GM15510 (cell line): ENCODE measurements around the gene UBC.

Experiments used
- POLR2A ChIP-seq: IDR thresholded peaks from 3 replicates; pipeline ENCODE4 v1.6.1; 2011; ENCODE audit warnings: borderline replicate concordance; ENCODE audit not compliant: insufficient read length; ENCODE audit errors: extremely low read depth

The UBC gene

DNA sequence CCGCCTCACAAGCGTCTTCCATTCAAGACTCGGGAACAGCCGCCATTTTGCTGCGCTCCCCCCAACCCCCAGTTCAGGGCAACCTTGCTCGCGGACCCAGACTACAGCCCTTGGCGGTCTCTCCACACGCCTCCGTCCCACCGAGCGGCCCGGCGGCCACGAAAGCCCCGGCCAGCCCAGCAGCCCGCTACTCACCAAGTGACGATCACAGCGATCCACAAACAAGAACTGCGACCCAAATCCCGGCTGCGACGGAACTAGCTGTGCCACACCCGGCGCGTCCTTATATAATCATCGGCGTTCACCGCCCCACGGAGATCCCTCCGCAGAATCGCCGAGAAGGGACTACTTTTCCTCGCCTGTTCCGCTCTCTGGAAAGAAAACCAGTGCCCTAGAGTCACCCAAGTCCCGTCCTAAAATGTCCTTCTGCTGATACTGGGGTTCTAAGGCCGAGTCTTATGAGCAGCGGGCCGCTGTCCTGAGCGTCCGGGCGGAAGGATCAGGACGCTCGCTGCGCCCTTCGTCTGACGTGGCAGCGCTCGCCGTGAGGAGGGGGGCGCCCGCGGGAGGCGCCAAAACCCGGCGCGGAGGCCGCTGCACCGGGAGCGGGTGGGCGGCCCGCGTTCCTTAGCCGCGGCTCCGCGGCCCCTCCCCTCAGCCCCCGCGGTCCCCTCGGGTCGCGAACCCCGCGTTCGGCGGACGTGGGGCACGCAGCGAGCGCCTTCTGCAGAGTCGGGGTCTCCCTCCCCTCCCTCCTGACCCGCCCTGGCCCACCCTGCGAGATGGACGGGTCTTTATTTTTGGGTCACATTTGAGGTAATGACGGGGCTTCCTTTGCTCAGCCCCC, at the start of gene UBC:
TSS of gene UBC (minus strand) at position 259 of the 847 bp plus-strand sequence. CDS start 879 bp downstream, outside the sequence.
- peak; percentile 100 for TF ChIP-seq POLR2A

DNA sequence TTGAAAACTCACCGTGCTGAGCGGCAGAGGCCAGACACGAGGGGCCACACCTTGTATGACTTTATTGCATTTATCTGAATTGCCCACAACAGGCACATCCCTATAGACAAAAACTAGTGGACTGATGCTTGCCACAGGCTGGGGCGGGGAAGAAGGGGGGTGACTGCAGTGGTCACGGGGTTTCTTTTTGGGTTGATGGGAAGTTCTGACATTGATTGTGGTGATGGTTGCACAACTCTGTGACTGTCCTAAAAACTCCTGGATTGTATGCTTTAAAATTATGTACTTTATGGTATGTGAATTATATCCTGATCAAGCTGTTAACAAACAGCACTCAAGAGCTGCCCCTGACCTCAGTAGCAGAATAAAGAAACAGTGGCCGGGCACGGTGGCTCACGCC, 48.8 kb upstream of the UBC start:
- no peak for TF ChIP-seq POLR2A

DNA sequence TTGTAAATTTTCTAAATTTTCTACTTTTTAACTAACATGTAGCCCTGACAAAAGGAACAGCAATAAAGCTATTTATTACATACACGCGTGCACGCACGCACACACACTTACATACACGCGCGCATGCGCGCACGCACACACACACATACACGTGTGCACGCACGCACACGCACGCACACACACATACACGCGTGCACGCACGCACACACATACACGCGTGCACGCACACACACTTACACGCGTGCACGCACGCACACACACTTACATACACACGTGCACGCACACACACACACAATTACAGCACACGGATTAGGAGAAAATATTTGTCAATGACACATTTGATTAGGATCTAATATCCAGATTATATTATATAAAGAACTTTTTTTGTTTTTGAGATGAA, 46.6 kb upstream of the UBC start:
- TF ChIP-seq POLR2A = no peak

DNA sequence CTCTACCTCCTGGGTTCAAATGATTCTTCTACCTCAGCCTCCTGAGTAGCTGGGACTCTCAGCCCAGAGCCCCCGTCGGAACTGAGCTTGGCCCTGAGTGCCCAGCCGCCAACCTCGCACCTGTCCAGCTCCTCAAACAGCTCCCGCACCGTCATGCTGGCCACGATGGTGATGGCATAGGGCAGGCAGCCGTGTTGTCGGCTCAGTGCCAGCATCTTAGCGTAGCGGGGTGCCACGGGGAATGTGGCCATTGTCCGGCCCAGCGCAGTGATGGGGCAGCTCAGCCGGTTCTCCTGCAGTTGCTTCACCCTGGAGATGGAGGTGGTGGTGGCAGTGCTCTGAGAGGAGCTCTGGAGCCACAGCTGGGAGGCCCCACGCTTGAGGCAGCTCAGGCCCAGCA, 42.1 kb upstream of the UBC start:
- no peak for TF ChIP-seq POLR2A

DNA sequence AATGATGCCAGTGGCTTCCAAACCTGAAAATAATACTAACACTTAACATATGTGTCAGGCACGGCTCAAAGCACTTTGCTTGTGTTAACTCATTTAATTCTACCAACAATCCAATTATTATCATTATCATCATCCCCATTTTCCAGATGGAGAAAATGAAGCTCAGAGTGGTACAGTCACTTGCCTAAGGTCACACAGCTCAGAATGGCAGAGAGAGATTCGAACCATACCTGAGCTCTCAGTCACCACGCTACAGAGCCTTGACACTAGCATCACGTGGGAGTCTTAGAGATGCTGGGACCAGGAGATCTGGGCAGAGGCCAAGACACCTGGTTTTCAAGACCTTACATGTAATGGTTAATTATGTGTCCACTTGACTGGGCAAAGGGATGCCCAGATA, 40.3 kb upstream of the UBC start:
- no peak for TF ChIP-seq POLR2A

DNA sequence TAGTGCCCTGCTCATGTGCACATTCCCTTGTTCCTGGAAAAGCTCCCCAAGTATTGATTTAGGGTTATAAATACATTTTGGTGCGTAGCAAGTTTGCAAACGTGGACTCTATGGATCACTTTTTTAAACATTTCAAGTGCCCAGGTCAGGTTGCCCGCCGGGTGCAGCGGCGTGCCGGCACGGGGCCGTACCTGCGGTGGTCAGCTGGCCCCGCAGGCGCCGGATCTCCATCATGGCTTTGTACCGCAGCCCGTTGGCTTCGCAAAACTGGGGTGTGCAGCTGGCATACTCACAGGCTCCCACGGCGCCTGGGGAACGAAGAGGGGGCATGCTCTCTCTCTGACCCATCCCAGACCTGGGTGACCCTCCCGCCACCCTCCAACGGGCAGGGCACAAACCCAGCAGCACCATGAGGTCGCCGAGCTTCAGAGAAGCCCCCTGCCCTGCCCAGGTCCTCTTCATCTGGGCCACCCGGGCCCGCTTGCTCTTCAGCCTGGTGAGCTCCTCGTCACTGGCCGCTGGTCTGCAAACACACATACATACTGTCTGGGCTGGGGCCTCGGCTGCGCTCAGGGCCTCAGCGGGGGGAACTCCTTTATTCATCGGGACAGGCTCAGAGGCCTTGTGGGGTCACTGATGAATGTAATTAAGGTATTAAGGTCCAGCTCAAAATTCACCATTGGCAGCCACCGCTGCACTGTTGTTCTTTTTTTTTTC, 39.4 kb upstream of the UBC start:
- no peak for TF ChIP-seq POLR2A

DNA sequence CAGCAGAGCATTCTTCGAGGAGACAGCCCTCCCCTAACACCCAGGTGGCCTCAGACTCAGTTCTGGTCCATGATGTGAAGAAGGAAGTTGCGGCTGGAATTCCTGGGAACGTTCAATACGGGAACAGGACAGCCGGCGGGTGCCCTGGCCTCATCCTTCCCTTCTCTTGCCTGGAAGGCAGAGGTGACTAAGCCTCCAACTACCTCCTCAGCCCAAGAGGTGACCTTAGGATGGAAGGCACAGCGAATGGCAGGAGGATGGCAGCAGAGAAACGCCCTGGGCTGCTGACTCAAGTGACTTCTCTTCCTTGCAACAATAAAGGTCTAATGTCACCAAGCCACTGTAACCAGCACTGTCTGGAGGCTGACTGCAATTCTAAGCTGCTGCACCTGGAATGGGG, 38.4 kb upstream of the UBC start:
- TF ChIP-seq POLR2A = no peak

DNA sequence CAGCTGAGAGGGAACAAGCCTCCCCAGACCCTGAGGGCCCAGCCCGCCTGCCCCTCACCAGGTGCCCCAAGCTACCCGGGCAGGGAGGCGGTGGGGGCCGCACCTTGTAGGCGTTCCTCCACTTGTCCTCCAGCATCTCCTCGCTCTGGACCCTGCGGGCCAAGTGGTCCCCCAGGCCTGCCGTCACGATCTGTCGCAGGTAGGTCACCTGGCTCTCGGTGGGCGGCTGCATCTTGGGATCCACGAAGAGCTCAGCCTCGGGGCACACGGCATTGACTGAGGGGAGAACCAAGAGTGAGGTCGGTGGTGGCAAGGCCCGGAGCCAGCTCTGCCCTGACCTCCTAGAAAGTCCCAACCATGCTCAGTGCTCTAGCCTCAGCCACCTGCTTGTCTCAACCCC, 37.8 kb upstream of the UBC start:
- TF ChIP-seq POLR2A = no peak

DNA sequence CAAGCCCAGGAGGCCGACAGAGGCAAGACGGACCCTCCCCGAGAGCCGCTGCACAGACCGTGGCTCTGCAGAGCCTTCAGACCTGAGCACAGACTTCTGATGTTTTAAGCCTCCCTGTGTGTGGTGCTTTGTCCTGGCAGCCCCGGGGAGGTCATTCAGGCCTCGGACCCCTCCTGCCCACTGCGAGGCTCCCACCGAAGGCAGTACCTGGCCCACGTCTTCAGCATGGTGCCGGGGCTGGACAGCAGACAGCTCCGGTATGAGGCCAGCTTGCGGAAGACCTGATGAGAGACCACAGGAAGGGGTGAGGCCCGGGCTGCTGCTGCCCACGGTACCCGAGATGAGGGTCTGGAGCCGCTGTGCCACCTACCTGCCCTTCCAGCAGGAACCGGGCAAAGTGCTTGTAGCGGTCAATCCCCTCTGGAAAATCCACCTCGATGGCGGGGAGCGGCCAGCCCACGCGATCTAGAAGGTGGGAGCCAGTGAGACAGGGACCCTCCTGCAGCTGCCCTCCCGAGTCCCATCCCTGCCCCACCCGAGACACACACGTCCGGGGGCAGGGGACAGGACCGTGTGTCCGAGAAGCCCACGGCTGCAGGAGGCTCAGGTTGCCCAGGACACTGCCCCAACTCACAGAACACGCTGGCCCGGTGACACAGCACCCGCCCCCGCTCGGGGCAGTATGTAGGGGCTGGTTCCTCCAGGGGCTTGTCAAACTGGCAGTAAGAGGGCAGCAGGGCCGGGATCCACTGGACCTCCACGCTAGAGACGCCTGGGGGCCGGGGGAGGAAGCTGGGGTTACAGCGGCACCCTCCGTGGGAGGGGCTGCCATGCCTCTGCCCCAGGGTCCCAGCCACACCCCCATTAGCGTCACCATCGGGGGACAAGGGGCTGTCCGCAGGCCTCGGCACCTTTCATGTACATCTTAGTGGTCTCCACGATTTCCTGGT, 35.6 kb upstream of the UBC start:
- TF ChIP-seq POLR2A = no peak

DNA sequence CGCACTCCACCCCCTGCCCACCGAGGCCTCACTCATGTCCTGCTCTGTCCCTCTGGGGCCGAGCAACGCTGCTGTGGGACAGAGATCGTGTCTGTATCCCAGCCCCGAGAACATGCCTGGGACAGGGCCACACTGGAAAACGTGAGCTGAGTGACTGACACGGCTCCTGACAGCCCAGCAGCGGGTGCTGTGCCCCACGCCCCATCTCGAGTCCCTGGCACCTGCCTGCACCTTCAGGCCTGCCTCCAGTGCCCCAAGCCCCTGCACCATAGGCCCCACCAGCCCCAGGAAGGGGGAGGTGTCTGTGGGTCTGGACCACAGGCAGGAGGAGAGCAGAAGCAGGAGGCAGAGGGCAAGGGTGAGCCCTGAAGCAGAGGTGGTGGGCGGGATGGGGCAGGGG, 34.6 kb upstream of the UBC start:
- TF ChIP-seq POLR2A = no peak

DNA sequence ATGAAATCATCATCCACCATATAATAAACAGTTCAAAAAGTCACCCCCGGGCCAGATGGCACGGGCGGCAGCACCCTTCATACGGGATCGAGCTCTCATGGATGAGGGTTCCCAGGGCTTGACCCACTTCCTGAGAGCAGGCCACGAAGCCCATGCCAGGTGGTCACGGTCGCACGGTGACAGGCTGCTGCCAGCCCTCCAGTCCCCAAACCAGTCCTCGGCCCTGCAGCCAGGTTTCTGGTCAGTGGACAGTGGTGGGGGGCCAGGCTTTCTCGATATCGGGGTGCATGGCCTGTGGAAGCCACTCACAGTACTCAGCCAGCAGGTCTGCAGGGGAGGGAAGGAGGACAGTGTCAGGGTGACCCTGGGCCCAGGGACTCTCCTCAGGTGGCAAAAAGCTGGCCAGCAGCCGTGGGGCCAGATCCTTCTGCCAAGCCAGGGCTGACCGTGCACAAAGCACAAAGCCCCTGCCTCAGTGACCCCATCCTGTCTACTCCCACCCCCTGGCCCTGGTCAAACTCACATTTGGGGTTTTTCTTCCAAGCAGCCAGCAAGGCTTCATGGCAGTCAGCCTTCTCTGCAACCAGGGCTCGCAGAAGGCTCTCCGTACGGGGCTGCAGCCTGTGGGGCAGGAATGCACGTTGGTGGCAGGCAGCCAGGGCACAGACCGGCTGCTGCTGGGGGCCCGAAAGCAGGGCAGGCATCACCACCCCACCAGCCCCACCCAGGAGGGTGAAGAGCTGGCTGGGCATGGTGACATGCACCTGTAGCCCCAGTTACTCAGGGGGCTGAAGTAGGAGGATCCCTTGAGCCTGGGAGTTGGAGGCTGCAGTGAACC, 33.3 kb upstream of the UBC start:
- no peak for TF ChIP-seq POLR2A

DNA sequence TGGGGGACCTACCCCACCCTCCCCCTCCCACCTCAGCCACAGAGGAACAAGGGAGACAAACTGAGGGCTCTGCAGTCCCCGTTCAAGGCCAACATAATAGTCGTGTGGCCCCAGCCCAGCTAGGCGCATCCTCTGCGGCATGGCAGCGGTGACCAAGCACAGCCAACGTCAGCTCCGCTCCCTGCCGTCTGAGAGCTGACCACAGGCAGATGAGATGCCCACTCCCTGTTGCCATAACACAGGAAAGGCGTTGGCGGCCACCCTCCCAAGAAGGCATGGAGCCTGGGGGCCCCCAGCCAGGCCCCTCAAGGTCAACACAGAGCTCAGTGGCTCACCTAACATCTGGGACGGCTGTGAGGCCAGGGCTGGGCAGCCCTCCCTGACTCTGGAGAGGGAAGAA, 32.6 kb upstream of the UBC start:
- no peak for TF ChIP-seq POLR2A

DNA sequence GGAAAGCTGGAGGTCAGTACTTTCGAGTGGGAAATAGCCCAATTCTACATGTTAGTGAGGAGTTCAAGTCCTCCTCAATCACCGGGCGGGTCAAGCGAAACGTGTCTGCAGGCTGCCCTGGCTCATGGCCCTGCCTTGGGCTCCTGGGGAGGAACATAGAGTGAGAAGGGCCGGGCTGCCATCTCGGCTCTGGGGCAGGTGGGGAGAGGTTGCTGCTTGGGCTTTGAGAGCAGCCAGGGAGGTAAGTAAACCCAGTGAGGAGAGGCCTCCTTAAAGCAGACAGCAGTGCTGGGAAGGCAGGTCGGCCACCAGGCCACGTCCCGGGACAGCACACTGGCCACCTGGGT, 32.0 kb upstream of the UBC start:
- no peak for TF ChIP-seq POLR2A

DNA sequence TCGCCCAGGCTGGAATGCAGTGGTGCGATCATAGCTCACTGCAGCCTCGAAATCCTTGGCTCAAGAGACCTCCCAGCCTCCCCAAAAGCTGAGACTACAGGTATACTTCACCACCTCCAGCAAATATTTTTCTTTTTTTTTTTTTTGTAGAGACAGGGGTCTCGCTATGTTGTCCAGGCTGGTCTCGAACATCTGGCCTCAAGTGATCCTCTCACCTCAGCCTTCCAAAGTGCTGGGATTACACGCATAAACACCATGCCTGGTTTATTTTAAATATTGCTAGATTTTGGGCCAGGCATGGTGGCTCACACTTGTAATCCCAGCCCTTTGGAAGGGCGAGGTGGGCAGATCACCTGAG, 26.7 kb upstream of the UBC start:
- no peak for TF ChIP-seq POLR2A
